NCI-H2029 treated with DMSO at 0.1 percent for 48 hours (cell line): ENCODE data around the gene PALM3.

Experiments
- DNase-seq: peaks from one replicate; lab custom pipeline; 2025; lab: John Stamatoyannopoulos, UW

Gene PALM3, protein sequence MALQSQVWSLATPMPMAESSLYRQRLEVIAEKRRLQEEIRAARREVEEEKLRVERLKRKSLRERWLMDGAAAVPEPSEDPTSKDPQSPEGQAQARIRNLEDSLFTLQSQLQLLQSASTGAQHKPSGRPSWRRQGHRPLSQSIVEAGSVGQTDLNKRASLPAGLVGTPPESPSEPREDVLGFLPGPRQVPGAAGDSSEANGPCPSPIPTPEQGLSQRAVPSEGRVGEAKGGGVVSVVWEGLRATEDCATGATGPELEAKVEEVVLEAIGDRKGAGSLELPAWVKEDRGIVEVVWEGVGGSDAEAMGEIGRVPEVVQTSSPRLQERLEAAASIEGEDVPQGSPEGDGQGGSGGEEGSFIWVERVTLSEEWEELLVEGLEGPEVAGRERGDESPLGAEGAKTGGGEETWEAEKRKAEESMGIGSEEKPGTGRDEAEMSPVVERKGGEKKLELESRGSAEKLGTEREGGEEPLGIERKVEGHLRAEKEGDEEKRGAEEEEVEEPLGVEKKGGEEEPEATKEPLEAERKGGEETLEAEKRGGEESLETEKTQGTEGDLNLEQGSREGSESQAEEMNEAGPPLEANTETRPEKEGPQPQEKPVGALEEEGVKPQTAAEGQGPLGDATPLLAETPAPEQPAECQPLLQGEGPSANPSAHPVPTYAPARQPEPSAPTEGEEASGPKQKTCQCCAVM

DNA sequence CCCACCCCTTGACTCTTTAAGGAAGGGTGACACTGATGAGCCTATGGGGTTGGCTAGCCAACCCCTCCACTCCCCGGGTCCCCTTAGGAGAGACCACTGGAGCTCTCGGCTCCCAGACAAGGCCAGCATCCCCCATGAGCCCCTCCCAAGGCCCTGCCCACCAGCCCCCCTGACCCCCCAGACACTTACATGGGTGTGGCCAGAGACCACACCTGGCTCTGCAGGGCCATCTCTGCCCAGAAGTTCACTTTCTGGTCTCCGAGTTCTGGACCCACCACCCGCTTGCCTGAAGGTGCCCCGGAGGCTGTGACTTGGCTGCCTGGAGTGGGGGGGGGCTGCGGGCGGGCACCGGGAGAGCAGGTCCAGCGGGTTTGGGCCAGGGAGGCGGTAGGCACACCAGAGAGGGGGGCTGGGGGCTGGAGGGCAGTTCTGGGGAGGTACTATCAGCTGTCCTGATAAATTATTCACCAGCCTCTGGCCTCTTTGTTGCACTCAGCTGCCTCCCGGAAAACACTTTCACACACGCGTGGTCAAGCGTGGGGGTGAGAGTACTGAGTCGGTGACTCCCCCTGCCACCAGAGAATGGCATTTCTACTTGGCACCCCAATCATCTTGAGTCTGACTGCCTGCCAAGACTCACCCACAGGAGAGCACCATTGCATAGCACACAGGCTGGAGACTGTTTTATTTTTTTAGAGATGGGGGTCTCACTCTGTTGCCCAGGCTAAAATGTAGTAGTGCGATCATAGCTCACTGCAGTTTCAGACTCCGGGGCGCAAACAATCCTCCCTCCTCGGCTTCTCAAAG lies at the start of gene PALM3:
TSS of gene PALM3 (minus strand) at position 326 of the 807 bp plus-strand sequence. CDS start at position 230, 96 bp downstream.
- DNase-seq: no peak

DNA sequence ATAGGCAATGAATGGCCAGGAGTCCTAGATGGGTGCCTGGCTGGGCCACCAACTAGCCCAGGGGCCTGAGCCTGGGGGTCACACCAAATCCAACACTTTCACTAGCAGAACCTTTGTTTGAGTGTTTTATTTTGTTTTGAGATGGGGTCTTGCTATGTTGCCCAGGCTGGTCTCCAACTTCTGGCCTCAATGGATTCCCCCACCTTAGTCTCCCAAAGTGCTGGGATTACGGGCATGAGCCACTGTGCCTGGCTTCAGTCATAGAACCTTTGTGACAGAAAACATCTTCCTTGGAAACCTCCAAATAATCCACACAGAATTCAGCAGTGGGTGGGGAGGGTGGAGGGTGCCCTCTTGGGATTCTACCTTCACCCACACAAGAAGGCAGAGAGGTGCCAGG lies 49.6 kb upstream of the PALM3 start:
- DNase-seq: no peak

DNA sequence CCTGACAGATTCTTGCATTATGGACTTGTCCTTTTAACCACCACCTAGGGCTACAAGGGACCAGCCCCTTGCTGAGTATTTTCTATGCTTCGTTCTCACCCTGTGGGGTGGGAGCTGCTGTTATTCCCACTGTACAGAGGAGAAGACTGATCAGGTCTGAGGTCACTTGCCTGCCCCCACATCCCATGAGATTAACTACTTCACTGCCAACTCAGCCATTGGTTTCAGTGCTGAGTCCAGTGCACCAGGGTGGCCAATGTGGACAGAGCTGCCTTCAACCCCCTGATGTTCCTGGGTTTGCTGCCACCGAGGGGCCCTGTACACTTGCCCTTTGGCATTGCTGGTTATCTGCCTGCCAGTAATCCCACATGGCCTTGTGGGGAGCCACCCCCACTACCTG lies 48.8 kb upstream of the PALM3 start:
- no peak for DNase-seq

DNA sequence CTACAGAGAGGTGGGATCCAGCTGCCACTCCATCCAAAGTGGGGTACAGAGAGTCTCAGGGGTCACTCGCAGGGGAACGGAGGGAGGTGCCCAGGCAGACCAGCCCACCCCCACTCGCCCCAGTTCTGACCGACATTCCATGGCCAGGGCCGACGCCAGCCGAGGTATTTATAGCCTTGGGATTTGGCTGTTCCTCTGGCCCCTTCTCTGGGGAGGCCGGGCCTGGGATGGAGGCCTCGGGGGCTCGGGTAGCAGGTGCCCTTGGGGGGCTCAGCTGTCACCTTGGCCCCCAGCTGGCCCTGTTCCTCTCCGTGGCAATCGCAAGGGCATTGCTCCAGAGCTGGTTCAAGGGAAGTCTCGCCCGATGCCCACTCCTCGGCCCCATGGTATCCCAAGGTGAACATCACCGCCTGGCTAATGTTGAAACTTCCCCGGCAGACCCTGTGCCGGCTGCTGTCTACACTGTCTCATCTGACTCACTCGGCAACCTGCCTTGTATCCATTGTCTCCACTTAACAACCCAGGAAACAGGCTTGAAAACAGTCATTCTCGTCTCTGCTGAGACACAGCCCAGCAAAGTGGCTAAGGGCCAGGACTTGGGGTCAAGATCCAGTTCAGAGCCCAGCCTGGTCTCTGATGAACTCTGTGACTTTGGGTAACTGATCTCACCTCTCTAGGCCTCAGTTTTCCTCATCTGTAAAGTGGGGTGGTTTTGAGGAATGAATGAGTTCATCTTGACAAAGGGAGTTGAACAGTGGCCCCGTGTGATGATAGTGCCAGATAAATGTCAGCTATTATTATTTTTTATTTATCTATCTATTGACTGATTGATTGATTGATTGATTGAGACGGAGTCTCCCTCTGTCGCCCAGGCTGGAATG lies 45.9 kb upstream of the PALM3 start:
- no peak for DNase-seq

DNA sequence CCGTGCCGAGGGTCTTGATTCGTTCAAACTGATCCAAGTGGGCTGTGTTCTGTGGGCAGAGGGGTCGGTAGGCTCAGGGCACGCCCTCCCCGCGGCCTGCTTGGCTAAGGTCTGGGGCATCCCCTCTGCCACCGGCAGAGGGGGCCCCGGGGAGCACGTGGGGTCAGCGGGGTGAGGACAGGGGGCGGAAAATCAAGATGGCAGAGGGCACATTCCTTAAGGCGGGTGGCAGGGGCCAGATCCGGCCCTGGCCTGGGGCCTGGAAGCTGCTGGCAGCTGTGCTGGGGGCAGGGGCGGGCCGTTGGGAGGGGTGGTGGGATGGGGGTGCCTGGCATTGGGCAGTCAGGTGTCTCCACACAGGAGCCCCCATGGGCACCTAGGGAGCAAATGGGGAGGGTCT lies 45.0 kb upstream of the PALM3 start:
- no peak for DNase-seq

DNA sequence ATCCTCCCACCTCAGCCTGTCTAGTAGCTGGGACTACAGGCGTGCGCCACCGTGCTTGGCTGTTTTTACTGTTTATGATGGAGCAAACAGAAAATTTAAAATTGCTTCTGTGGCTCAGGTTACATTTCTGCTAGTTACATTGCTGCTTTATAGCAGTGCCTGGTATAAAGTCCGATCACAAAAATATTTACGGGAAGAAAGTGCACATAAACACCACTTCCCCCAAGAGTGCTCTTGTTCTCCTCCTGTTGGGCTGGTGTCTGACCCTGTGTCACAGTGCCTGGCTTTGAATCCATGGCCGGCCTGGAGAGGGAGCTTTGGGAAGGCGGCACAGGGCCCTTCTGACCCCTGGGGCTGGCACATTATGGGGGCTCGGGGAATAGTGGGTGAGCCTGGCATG lies 43.8 kb upstream of the PALM3 start:
- DNase-seq: no peak

DNA sequence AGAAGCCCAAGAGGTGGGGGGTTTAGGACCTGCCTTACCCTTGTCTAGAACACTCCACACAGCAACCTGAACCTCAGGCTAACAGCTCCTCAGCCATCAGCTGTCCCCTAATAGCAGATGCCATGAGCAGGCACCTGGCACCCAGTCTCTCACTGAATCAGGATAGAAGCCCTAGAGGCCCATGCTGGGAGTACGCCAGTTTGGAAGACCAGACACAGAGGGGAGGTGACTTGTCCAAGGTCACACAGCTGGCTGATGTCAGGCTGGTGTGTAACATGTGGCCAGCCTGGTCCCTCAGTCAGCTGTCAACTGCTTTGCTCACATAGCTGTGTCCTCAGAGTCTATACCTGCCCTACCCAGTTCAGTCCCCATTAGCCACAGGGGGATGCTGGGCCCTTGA lies 41.4 kb upstream of the PALM3 start:
- DNase-seq: no peak

DNA sequence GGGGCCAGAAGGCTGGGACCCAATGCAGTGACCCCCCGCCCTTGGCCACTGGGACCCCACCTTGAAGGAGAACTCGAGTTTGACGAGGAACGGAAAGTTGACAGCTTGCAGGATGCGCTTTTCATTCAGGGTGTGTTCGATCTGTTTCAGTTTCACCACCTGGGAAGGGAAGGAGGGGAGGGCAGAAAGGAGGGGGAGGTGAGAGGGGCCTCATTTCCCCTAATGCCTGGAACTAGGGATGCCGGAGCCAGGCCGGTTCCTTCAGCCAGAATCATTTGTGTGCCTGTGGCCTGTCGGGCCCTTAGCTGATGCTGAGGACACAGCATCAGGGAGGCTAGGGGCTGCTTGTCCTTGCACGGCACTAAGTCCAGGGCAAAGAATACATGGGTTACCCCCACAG lies 40.9 kb upstream of the PALM3 start:
- no peak for DNase-seq

DNA sequence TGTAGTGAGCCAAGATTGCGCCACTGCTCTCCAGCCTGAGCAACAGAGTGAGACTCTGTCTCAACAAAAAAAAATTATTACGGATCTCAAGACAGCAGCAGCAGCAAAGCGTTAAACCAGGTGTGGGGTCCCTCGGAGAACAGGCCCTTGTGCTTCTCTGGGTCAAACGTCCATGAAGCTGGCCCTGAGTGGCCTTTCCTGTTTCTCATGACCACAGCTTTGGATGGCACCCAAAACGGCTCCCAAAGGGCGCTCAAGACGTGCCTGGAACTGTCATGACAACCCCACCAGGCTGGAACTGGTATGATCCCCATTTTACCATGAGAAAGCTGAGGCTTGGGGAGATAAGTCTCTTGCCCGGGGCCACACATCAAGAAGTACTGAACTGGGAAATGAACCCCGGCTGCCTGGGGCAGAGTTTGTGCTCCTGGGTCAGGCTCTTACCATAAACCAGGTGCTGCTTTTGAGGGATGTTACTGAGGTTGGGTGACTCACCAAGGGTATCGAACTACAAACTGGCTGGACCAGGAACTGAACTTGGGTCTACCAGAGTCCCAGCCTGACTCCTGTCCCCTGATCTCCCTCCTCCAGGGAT lies 40.3 kb upstream of the PALM3 start:
- no peak for DNase-seq

DNA sequence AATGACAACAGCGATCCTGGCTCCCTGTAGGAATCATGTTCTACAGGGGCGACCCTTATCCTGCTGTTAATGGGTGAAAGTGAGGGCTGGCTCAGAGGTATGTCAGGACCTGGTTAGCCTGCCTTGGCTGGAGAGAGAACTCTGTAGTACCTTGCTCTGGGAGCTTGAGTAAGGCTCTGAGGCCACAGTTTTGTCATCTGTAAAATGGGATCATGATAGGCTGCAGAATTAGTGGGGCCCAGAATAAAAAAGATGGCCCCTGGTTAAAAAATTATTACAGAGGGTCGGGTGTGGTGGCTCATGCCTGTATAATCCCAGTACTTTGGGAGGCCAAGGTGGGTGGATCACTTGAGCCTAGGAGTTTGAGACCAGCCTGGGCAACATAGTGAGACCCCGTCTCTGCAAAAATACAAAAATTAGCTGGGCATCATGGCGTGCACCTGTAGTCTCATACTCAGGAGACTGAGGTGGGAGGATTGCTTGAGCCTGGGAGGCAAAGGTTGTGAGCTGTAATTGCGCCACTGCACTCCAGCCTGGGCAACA lies 39.2 kb upstream of the PALM3 start:
- no peak for DNase-seq

DNA sequence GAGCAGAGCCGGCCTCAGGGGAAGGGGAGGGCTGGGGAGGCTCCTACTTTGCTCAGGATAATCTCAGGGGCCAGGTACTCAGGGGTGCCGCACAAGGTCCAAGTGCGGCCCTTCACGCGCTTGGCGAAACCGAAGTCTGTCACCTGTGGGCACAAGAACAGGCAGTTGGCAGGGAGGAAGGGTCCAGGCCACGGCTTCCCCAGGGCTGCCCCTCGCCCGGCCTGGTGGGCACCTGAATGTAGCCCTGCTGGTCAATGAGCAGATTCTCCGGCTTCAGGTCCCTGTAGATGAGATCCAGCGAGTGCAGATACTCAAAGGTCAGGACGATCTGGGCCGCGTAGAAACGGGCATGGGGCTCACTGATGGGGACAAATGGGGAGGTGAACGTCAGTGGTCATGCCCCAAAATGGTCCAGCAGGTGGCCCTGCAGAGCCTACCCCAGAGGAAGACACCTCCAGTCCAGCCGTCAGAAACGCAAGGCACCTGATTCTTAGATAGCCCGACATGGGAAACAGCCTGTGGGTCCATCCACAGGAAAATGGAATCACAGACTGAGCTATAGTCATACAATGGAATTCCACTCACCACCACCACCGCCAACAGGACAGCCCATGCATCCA lies 35.8 kb upstream of the PALM3 start:
- no peak for DNase-seq

DNA sequence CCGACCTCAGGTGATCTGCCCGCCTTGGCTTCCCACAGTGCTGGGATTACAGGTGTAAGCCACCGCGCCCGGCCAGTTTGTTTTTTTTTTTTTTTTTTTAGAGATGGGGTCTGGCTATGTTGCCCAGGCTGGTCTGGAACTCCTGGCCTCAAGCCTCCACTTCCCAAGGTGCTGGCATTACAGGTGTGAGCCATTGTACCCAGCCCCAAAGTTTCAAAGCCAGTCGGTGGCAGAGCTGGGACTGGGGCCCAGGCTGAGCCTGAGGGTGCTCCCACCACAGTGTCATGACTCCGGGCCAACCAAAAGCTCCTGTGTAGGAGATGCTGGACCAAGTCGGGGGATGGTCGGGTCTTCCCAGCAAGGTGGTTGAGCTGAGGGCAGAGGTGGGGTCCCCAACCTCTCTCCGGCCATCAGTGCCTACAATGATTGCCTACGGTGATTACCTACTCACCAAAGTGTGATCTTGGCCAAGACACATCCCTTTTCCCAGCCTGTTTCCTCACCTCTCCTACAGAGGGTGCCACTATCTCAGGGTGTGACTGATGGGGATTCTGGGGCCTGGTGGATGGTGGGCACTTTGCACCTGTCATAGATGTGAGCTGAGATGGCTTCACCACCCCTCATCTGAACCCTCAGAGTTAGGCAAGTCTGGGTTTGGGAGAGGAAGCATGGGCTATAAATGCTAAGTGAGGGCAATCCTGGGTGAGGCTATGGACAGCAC lies 34.6 kb upstream of the PALM3 start:
- no peak for DNase-seq

DNA sequence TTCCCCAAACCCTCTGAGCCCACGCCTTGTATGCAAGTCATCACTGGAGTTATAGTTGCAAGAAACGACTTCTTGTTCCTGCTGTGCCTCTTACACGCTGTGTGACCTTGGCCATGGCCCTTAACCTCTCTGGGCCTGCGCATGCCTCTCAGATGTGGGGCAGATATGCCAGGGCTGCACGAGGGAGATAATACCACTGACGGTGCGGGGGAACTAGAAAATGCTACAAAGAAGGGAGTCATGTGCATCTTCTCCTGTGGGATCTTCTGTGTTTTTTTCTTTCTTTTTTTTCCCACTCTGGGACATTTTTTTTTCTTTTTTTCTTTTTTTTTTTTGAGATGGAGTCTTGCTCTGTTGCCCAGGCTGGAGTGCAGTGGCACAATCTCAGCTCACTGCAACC lies 33.0 kb upstream of the PALM3 start:
- DNase-seq: no peak

DNA sequence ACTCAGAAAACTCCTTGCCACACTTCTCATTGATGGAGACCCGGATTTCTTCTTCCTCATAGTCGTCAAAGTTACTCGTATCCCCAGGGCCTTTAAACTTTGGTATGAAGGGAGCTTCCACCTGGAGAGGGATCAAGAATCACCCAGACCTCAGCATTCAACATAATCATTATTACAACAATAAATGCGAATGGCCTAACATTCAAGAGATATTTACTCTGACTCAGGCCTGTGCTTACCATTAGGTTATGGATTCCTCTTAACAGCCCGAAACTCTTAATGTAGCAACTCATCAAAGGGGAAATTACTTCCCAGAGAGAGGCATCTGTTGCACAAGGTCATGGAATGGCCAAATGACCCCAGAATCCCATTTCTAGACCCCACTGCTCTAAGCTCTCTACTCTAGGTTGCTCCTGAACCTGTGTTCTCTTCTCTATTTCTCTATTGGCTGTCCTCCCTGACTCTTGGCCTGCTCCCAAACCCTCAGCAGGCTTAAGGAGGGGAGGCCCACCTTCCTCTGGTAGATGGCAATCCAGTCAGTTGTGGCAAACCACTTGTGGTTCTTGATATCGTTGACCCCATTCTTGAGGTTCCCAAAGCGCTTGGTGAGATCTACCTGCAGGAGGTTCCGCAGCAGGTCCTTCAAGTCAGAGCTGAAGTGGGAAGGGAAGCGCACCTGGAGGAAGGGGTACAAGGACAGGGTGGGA lies 31.4 kb upstream of the PALM3 start:
- no peak for DNase-seq

DNA sequence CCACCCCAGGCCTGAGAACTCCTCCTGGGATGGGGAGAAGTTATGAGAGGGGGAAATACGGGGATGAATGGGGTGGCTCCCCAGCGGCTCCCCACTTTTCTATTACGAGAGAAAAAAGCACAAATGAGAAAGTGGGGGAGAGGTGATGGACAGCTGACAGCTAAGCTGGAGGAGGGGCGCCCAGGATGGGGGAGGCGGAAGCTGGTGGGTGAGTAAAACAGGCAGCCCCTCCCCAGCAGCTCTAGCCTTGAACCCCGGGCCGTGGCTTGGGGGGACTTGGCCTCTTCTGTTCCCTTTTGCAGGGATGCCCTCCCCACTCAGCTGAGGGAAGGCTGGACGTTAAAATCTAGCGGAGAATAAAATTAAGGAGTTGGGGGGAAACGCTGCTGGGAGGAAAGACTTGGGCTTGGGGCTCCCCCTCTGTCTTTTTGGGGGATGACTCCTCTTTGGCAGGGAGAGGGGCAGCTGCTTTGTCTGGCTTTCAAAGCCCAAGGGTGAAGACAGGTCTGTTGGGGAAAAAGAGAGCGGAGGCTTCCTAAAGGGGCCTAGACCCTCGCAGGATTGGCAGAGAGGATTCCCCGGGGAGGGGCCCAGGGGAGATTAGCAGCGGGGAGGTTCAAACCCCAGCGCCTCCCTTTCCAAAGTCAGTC lies 30.1 kb upstream of the PALM3 start:
- no peak for DNase-seq

DNA sequence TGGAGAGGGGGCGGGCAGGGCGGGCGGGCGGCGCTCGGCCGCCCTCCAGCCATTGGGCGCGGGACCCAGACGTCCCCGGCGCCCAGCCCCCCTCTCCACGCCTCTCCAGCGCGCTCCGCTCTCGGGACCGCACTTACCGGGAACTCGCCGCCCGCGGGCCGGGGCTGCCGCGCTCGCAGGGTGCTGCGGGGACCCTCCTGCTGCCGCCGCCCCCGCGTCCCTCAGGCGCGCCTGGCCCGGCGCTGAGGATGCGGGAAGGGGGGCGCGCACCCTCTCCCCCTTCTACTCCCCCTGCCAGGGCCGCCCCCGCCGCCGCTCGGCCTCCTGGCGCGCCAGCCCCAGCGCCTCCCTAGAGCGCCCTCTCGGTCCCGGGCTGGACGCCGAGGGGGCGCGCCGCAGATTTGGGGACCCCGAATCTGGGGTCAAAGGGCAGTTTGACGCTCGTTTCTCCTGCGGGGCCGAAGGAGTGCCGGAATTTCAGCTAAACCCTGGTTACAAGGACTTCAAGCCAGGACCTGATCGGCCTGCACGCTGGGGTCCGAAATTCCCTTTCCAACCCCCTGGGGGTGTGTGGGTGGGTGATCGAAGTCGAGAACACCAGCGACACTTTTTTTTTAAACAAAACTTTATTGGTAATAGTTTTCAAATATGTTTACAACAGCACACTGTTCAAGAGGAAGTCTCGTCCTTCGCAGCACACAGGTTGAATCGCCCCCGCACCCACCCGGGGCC lies 29.4 kb upstream of the PALM3 start:
- no peak for DNase-seq

DNA sequence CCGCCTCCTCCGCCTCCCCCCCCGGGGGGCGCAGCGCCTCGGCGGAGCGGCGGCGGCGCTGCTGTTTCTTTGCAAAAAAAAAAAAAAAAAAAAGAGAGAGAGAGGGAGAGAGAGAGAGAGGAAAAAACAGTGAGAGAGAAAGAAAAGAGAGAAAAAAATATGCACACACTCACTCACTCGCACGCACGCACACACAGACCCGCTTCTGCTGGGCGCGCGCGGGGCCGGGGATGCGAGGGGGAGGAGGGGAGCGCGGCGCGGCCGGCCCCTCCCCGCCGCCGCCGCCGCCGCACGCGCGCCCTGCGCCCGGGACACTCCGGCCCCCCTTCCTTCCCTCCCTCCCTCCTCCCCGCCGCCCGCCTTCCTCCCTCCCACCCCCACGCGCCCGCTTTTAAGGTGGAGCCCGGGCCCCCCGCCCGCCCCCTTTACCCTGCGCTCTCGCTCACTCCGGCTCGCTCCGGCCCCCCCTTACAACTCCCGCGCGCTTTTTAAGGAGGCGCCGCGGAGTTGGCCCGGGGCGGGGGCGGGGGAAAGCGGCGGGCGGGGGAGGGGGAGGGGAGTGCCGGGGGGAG lies 28.7 kb upstream of the PALM3 start, which contains the start of gene SAMD1:
TSS of gene SAMD1 (minus strand) at position 243 of the 572 bp plus-strand sequence.
- peak; percentile 39 for DNase-seq
